HG03460 (cell line): ENCODE measurements around the gene CCDC182.

Source experiments
- ATAC-seq: cut with Tn5 transposase; IDR thresholded peaks from one replicate; pipeline ENCODE4 v1.9.1; 2021; ENCODE audit not compliant: unreplicated experiment

The CCDC182 gene

DNA sequence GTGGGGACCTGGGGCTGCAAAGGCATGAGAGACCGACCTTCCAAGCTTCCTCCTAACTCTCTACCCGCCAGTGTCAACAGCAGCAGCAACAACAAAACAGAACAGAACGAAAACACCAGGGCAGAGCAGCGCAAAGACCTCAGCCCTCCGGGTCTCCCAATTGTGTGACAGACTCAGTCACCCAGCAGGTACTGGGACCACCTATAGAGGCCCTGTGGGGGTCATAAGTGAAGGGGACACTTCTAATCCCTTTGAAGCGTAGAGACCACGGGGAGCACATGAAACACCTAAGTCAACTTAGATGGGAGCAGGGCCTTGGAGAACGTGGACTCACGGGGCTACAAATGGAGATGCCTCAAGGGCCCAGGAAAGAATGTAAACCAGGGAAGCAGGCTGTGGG lies 12.6 kb upstream of the CCDC182 start:
- no peak for ATAC-seq

DNA sequence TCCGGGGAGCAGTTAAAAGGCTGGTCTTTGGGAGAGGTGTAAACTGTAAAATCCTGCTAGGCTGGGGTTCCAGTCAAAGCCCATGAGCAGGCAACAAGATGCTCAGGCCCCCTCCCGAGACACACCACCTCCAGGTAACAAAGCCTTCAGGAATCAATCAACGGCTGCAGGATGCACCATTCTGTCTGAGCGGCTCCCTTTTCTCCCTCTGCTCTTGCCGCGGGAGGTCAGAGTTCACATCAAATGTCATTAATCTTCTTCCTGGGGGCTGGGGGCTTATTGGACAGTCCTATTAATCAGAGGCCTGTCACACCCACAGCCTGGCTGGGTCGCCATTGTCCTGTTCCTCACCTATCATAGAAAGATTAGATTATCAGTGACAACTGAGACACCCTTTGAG lies 11.9 kb upstream of the CCDC182 start:
- ATAC-seq, result no peak

- no peak for ATAC-seq
Measured at GRCh38 chr17:57755480-57756070, 10.5 kb upstream of the CCDC182 start.

DNA sequence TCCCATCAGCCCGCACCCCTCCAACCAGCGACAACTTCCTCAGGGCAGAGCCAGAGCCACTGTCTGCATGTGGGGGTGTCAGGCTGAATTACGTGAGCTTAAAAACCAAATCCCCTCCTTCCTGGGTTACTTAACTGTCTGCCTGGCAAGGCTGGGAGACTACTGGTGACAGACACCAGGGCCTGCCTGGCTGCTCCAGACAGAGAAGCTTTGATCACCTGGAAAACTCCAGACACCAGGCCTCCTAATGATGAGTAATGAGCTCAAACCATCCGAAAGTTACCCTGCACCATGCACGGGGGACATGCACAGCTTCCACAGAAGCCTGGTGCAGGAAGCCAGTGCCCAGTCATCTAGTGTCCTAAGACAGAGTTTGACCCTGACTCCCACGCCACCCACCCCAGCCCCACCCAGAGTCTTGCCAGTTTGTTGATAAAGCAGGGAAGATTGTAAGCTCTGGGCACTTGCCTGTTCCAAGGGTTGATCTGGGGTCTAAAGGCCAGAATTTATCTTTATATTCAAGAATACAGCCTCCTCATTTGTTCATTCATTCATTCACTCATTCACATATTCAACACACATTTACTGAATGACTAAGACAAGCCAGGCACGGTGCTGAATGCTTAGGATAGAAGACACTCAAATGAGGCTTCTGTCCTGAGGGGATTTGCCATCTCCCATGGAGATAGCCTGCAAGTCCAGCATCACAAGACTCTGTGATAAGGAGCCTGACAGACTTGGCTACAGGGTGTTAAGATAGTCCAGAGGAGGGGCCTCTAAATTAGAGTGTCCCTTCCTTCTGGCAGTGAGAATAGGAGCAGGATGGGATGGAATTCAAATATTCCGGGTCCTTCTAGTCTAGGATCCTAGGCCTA lies 7.2 kb upstream of the CCDC182 start:
- no peak for ATAC-seq

DNA sequence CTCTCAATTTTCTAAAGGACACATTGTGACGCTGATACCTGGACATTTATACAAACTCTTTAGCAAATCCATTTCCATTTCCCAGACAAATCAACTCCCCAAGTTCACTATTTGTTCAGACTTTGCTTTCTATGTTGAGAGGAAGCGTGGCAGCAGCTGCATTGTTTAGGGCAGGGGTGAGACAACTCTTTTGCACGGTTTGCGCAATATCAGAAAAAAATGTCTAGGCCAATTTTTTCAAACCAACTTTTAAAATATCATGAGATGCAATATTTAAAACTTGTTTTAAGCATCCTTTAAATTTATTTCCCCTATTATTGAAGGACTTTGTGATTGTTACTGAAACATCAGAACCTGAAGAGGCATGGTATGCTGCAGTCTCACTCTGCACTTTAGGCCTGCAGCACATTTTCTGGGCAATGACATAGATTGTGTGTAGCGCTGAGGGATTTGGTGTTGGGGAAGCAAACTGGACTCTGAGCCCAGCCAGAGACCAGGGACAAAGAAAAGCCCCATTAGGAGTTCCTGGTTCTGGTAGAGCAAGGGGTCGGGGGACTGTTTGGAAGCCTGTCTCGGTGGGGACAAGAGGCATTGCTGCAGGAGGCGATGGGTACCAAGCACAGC lies 6.4 kb upstream of the CCDC182 start:
- ATAC-seq, result no peak

DNA sequence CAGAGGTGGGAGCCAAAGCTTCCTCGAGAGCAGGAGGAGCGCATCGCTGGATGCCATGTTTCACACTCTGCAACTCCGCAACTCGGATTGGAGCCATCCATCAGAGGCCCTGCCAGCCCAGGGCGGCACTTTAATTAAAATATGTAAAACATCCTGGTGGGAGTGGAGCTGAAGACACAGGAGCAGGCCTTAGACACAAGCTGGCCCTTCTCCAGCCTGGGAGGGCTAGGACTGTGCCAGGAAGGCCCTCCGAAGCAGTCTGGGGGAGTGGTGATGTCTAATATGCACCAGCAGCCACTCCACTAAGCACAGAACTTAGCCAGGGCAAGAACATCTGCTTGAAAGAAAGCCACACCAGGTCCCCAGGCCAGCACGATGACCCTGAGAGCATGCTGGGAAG lies 5.8 kb upstream of the CCDC182 start:
- ATAC-seq, result no peak

GRCh38 chr17:57750109-57750871 lies 5.2 kb upstream of the CCDC182 start:
- ATAC-seq, result no peak

DNA sequence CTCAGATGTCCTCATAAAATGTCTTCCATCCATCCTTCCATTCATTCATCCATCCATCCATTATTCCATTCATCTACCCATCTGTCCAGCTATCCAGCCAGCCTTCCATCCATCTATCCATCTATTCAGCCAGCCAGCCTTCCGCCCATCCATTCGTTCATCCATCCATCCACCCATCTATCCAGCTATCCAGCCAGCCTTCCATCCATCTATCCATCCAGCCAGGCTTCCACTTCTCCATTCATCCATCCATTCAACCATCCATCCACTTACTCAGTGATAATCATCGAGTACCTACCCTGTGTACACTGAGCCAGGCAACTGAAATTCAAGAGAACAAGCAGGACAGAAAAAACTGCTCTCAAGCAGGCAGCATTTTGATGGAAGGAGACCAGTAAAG lies 4.6 kb upstream of the CCDC182 start:
- no peak for ATAC-seq

DNA sequence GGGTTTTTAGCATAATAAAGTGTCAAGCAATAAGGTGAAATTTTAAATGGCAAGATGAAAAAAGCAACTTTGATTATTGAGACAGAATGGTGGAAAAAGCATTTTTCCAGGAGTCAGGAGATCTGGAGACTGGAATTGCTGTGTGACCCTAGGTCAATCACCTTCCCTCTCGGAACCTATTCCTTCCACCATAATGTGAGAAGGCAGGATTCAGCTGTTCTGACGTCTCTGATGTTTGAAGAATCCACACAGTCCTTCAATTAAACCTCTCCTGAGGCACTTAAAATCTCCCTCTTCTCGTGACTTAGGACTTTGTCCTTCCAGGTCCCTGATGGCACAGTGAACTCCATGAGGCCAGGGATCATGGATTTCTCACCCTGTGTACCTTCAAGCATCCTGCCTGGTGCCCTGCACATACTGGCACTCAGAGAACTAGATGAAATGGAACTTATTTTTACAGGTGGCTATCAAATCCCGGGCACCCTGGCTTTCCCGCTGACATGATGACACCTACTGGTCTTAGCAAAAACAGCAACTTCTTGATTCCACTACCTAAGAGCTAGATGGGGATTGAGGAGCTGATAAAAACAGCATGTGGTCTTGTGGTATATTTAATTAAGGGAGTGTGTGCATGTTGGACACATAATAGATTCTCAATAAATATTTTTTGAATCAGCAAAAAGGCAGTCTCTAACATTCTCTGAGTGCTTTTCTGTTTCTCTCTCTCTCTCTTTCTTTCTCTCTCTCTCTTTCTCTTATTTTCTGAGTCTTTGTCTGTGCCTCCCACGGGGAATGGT lies 2.3 kb upstream of the CCDC182 start:
- ATAC-seq, result no peak

- no peak for ATAC-seq
Measured at GRCh38 chr17:57746221-57746620, 1.1 kb upstream of the CCDC182 start.

GRCh38 chr17:57744195-57745170 lies 616 bp downstream of the CCDC182 start:
- ATAC-seq, result no peak

GRCh38 chr17:57740235-57740528 lies 4.9 kb downstream of the CCDC182 start:
- no peak for ATAC-seq

DNA sequence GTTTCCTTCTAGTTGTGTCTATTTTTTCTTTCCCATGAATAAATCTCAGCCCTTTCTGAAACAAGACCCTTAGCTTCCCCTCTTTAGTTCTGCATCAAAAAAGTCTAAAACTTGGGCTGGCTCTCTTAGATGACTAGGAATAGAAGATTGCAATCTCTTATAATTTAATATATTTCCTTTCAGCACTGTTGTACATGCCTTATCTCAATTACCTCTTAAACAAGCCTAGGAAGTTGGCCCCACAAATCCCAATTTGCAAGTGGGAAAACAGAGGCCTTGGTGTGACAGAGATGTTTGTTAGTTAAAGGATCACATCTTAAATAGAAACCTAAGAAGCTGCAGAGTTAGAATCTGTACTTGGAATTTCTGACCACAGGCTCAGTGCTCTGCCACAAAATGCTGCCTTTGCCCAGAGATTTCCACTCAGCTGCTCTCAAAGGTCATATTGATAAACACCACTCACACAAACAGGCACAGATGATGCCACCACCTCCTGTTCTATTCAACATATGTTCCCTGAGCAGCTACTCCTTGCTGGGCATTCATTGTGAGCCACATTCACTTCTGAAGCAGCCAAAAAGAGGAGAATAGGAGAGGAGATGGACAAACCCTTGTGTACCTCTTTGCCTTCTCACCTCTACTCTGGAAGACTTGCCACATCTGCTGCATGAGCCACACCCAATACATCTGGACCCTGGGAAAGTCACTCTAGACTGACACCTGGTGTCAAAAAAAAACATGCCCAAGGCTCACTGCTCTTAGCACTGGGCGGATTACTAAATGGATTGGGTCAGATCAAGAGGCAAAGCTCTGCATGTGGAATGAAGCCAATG lies 5.5 kb downstream of the CCDC182 start:
- no peak for ATAC-seq

- ATAC-seq, result no peak
Measured at GRCh38 chr17:57737450-57737849, 7.6 kb downstream of the CCDC182 start.

DNA sequence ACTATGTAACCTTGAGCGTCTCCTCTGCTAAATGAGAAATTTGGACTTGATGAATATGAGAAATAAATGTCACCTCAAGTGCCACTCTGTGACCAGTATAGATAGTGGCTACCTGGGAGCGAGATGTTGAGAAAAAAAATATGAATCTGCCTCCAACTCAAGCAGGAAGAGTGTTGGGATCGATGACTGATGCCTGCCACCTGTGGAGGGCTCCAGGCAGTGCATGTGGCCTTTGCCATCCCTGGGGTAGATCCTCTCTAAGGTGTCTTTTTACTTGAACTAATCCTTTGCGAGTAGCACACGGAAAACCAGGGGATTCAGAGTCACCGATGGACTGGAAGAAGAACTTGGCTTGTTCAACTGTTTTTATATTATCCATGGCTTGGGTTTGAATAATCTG lies 9.4 kb downstream of the CCDC182 start:
- no peak for ATAC-seq

- no peak for ATAC-seq
Measured at GRCh38 chr17:57735230-57735629, 9.9 kb downstream of the CCDC182 start.

DNA sequence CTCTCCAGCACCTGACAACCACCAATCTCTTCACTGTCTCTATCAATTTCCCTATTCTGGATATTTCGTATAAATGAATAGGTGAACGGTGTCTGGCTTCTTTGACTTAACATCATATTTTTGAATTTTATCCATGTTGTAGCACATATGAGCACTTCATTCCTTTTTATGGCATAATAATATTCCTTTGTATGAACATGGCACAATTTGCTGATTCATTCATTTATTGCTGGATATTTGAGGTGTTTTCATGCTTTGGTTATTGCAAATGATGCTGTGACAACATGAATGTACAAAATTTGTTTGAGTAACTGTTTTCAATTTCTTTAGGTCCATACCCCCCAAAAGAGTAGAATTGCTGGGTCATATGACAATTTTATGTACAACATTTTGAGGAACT lies 12.0 kb downstream of the CCDC182 start:
- ATAC-seq, result no peak

- ATAC-seq, result no peak
Measured at GRCh38 chr17:57732062-57732461, 13.0 kb downstream of the CCDC182 start.
